IMR-90 (cell line): ENCODE results near the gene PRXL2C. TPM values are rescaled to one million over a fixed set of nuclear protein-coding genes. Genes with fewer than 3 reads are reported as not detected.

Source experiments
- ATAC-seq: fragments of 200-7000 bp; cut with Tn5 transposase; 2 replicates; pipeline ENCODE4 v1.9.1; 2020; ENCODE audit warnings: low read depth, mild to moderate bottlenecking, moderate library complexity
- BruUV-seq: library from RNA; stranded (reverse); fragments of 400-500 nt; replicated peaks from 2 replicates; lab custom pipeline; 2021; lab: Mats Ljungman, UMichigan
- CTCF ChIA-PET: fragments of 300-600 bp; formaldehyde crosslinking; extraction: SDS; loops from one replicate; lab custom pipeline; 2021; ENCODE audit warnings: antibody characterized with exemption; lab: Yijun Ruan, JAX
- POLR2A ChIA-PET: fragments of 300-600 bp; sonication (Branson Sonifier 250); formaldehyde crosslinking; loops from one replicate; lab custom pipeline; 2022; ENCODE audit warnings: antibody characterized with exemption; ENCODE audit not compliant: unreplicated experiment; lab: Charles Lee
- DNase-seq: peaks from one replicate; pipeline ENCODE4 v3.0.0; 2013
- H2AFZ ChIP-seq: replicated peaks from 2 replicates; pipeline ENCODE3; 2013; ENCODE audit warnings: low read length, mild to moderate bottlenecking; ENCODE audit not compliant: poor library complexity
- H2AK5ac ChIP-seq: 2 replicates; pipeline ENCODE4 v1.6.1; 2013; ENCODE audit warnings: low read depth, low read length, inconsistent platforms
- H2AK9ac ChIP-seq: replicated peaks from 2 replicates; pipeline ENCODE3; 2013; ENCODE audit warnings: mild to moderate bottlenecking, low read depth, low read length, moderate library complexity; ENCODE audit not compliant: poor library complexity
- H2BK120ac ChIP-seq: 2 replicates; pipeline ENCODE4 v1.6.1; 2013; ENCODE audit warnings: low read depth, low read length, inconsistent platforms
- H2BK15ac ChIP-seq: 3 replicates; pipeline ENCODE4 v1.6.1; 2013; ENCODE audit warnings: low read depth, low read length, inconsistent platforms
- H2BK20ac ChIP-seq: 2 replicates; pipeline ENCODE4 v1.6.1; 2013; ENCODE audit warnings: low read depth, mild to moderate bottlenecking, inconsistent platforms, low read length, moderate library complexity
- H2BK5ac ChIP-seq: 2 replicates; pipeline ENCODE4 v1.6.1; 2013; ENCODE audit warnings: mild to moderate bottlenecking, low read depth, low read length, inconsistent platforms; ENCODE audit not compliant: poor library complexity, severe bottlenecking
- H3K14ac ChIP-seq: replicated peaks from 2 replicates; pipeline ENCODE4 v1.6.1; 2013; ENCODE audit warnings: low read depth, low read length, inconsistent platforms
- H3K18ac ChIP-seq: 2 replicates; pipeline ENCODE4 v1.6.1; 2013; ENCODE audit warnings: low read depth, low read length, control low read depth
- H3K23ac ChIP-seq: 2 replicates; pipeline ENCODE4 v1.6.1; 2013; ENCODE audit warnings: low read depth, low read length, inconsistent platforms
- H3K27ac ChIP-seq: 2 replicates; pipeline ENCODE4 v1.5.1; 2013; ENCODE audit warnings: mild to moderate bottlenecking, control low read depth, low read length; ENCODE audit not compliant: insufficient read depth
- H3K27me3 ChIP-seq: 2 replicates; pipeline ENCODE4 v1.6.1; 2013; ENCODE audit warnings: low read length; ENCODE audit not compliant: control insufficient read depth, insufficient read depth
- H3K36me3 ChIP-seq: 2 replicates; pipeline ENCODE4 v1.6.1; 2013; ENCODE audit warnings: low read length, mixed read lengths; ENCODE audit not compliant: control insufficient read depth, insufficient read depth
- H3K4ac ChIP-seq: 2 replicates; pipeline ENCODE4 v1.6.1; 2013; ENCODE audit warnings: low read depth, low read length, inconsistent platforms
- H3K4me1 ChIP-seq: 2 replicates; pipeline ENCODE4 v1.6.1; 2013; ENCODE audit warnings: low read length, mixed read lengths; ENCODE audit not compliant: control insufficient read depth, insufficient read depth
- H3K4me2 ChIP-seq: 2 replicates; pipeline ENCODE4 v1.6.1; 2013; ENCODE audit warnings: low read depth, mild to moderate bottlenecking, control low read depth, low read length, moderate library complexity
- H3K4me3 ChIP-seq: 2 replicates; pipeline ENCODE4 v1.5.1; 2013; ENCODE audit warnings: low read depth, mild to moderate bottlenecking, control low read depth, low read length, moderate library complexity; ENCODE audit not compliant: insufficient read depth
- H3K56ac ChIP-seq: 2 replicates; pipeline ENCODE4 v1.6.1; 2013; ENCODE audit warnings: low read length, inconsistent platforms; ENCODE audit not compliant: insufficient read depth; ENCODE audit errors: extremely low read depth
- H3K79me1 ChIP-seq, 2 experiments: 2 replicates each; pipeline ENCODE4 v1.6.1; 2013; ENCODE audit warnings: low read length in 2 of 2, inconsistent platforms in 1 of 2, low read depth in 1 of 2
- H3K9ac ChIP-seq: 2 replicates; pipeline ENCODE4 v1.6.1; 2013; ENCODE audit warnings: low read depth, low read length, control low read depth
- H3K9me1 ChIP-seq: 2 replicates; pipeline ENCODE4 v1.6.1; 2013; ENCODE audit warnings: low read length, inconsistent platforms; ENCODE audit not compliant: insufficient read depth
- H3K9me3 ChIP-seq: 2 replicates; pipeline ENCODE4 v1.6.1; 2013; ENCODE audit warnings: low read length; ENCODE audit not compliant: control insufficient read depth, insufficient read depth
- H4K20me1 ChIP-seq: 2 replicates; pipeline ENCODE4 v1.6.1; 2013; ENCODE audit warnings: low read length, inconsistent platforms; ENCODE audit not compliant: insufficient read depth
- H4K5ac ChIP-seq: 2 replicates; pipeline ENCODE4 v1.6.1; 2013; ENCODE audit warnings: mild to moderate bottlenecking, low read depth, low read length, control low read depth
- H4K8ac ChIP-seq, 2 experiments: 2 replicates each; pipeline ENCODE4 v1.6.1; 2013; ENCODE audit warnings: low read depth in 2 of 2, low read length in 2 of 2, control low read depth in 1 of 2, inconsistent platforms in 1 of 2
- H4K91ac ChIP-seq: 2 replicates; pipeline ENCODE4 v1.6.1; 2013; ENCODE audit warnings: low read depth, low read length, inconsistent platforms; ENCODE audit not compliant: insufficient read depth
- BHLHE40 ChIP-seq: fragments of 150-350 bp; IDR thresholded peaks from 2 replicates; pipeline ENCODE4 v1.6.1; 2016; ENCODE audit warnings: mild to moderate bottlenecking, low read depth, low read length
- CHD1 ChIP-seq: IDR thresholded peaks from 2 replicates; pipeline ENCODE4 v1.6.1; 2012; ENCODE audit warnings: low read depth, low read length, improper control_type of control experiment
- ELK1 ChIP-seq: fragments of 150-350 bp; IDR thresholded peaks from 2 replicates; pipeline ENCODE4 v1.6.1; 2016; ENCODE audit warnings: low read depth, mild to moderate bottlenecking, low read length, moderate library complexity, borderline replicate concordance
- FOS ChIP-seq: fragments of 150-350 bp; IDR thresholded peaks from 2 replicates; pipeline ENCODE4 v1.6.1; 2016; ENCODE audit warnings: low read depth, low read length
- RCOR1 ChIP-seq: IDR thresholded peaks from 2 replicates; pipeline ENCODE4 v1.6.1; 2012; ENCODE audit warnings: mild to moderate bottlenecking, low read length, improper control_type of control experiment; ENCODE audit not compliant: insufficient replicate concordance
- RFX5 ChIP-seq: IDR thresholded peaks from 2 replicates; pipeline ENCODE4 v1.8.0; 2012; ENCODE audit warnings: low read depth, mild to moderate bottlenecking, low read length, moderate library complexity
- USF2 ChIP-seq: fragments of 150-350 bp; IDR thresholded peaks from 2 replicates; pipeline ENCODE4 v1.6.1; 2017; ENCODE audit warnings: mild to moderate bottlenecking, antibody characterized with exemption, low read length, low read depth
- WGBS, 2 experiments: methylation state at CpG; one replicate each; pipeline versions ENCODE4 v1.1.5 to v1.1.7; 2013; ENCODE audit warnings: missing lambda C conversion rate in 2 of 2; ENCODE audit not compliant: insufficient read length in 1 of 2; ENCODE audit errors: extremely low coverage in 2 of 2; 5-methylcytosine and 5-hydroxymethylcytosine counted together
- dilution Hi-C: fragments of 300-500 bp; cut with HindIII; formaldehyde crosslinking; loops from one replicate; pipeline ENCODE4 v1.14.3; 2018; ENCODE audit warnings: low sequenced_read_pairs; ENCODE audit not compliant: unreplicated experiment
- in situ Hi-C: fragments of 300-500 bp; cut with MboI; formaldehyde crosslinking; loops from 3 replicates; pipeline ENCODE4 v1.14.3; 2019; ENCODE audit warnings: low sequenced_read_pairs, inconsistent platforms, mixed read lengths
- intact Hi-C: fragments of 100-400 bp; cut with micrococcal nuclease; formaldehyde crosslinking; loops from 2 replicates; pipeline ENCODE4 v1.10.0; 2022
- polyA plus RNA-seq, 3 experiments: library from polyadenylated mRNA; depleted of rRNA; stranded (reverse); fragments of >200 nt; gene quantifications; 2 replicates each; pipeline ENCODE4 v1.2.3, GENCODE V29; 2012; ENCODE audit warnings: low replicate concordance in 1 of 3
- total RNA-seq: library from RNA; depleted of rRNA; stranded (reverse); fragments of >200 nt; gene quantifications from 2 replicates; pipeline ENCODE4 v1.2.3, GENCODE V29; 2012

PRXL2C gene
- total and polyA plus RNA-seq, 2 of the 4 experiments (the other 2 are of a cell fraction), result 2.7 to 9.0 TPM

GRCh38 chr9:96638606-96639364 lies 16.3 kb downstream of the PRXL2C start (continued):
- TF ChIP-seq CHD1, result no peak

GRCh38 chr9:96636368-96636767 lies 18.7 kb downstream of the PRXL2C start:
- H3K56ac ChIP-seq, result no peak overlapping the region
- H3K36me3 ChIP-seq, result peaks cover 1% of the 10 kb centered on the region; the same call in 1 of the 2 replicates
- H2BK15ac ChIP-seq, result no peak overlapping the region
- no peaks in the 10 kb centered on the region; the same call in 1 of the 2 replicates for H3K9me1 ChIP-seq
- no peaks in the 10 kb centered on the region; the same call in 1 of the 2 replicates for H3K4me1 ChIP-seq
- no peak overlapping the region for H3K9ac ChIP-seq
- CTCF ChIA-PET, result no interaction called here
- no peak overlapping the region for H3K4ac ChIP-seq
- H4K8ac ChIP-seq, result no peak overlapping the region
- no peak for ATAC-seq
- no peak overlapping the region for H3K23ac ChIP-seq
- intact Hi-C loops (no loop called here), in situ Hi-C loops (no loop called here), dilution Hi-C loops (no loop called here)
- H2BK5ac ChIP-seq, result no peak overlapping the region
- no CpG with 5 or more reads among the region's 1 CpG for WGBS, 2 experiments
- H3K9me3 ChIP-seq, result no peaks in the 10 kb centered on the region
- no peak overlapping the region for H2AK5ac ChIP-seq
- H4K5ac ChIP-seq, result no peak overlapping the region
- no peaks in the 10 kb centered on the region for H3K79me1 ChIP-seq
- H3K18ac ChIP-seq, result no peak overlapping the region
- H3K27ac ChIP-seq, result no peak overlapping the region
- DNase-seq, result no peak
- no peak overlapping the region for H4K91ac ChIP-seq
- no peak overlapping the region for H2BK120ac ChIP-seq
- H3K4me2 ChIP-seq, result no peak overlapping the region
- no peak overlapping the region for H3K14ac ChIP-seq
- H3K27me3 ChIP-seq, result no peaks in the 10 kb centered on the region
- no peak overlapping the region for H2AK9ac ChIP-seq
- H4K20me1 ChIP-seq, result no peaks in the 10 kb centered on the region
- no TSS peak for BruUV-seq
- H2BK20ac ChIP-seq, result no peak overlapping the region
- TF ChIP-seq RCOR1 (no peak), RFX5 (no peak), BHLHE40 (no peak), FOS (no peak), ELK1 (no peak), USF2 (no peak)
- no peak overlapping the region for H3K4me3 ChIP-seq
- POLR2A ChIA-PET, result no interaction called here
- H2AFZ ChIP-seq, result no peak overlapping the region
